ENCODE results near the gene TTYH1.
"Not testable (repeated sequence)": the region's sequence is repeated elsewhere in the genome, so short reads cannot be mapped to it uniquely, and the experiment has no call there.

Gene TTYH1

DNA sequence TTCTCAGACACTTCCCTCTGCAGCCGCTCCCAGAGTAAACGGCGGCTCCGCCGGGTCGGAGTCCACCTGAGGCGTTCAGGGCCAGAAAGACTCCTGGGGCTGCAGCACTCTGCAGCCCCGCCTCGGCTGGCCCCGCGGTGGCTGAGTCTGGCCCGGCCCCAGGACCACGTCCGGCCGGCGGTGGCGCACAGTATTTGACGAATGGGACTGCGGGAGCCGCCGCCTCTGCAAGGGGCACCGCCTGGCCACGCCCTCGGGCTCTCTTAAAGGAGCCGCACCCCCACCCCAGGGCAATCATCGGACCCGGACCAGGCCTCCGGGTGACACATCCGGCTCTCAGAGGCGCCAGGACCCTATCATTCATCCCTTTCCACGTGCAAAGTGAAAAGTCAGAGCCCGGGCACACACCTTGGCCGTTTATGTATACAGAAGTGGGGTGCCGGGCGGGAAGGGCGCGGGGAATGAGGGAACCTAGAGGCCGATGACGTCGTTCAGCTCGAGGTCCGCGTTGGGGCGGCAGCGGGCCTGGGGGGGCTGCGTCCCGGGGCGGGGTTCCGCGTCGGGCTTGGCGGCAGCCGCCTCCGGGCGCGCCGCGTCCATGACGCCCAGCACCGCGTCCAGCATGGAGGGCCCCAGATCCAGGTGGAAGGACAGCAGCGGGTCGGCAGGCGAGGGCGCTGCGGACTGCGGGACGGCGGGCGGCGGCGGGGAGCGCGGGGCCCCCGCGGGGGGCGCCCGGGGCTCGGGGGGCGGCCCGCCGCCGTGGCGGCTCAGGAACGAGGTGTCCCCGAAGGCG is 49.6 kb downstream of the TTYH1 start:
- no peak overlapping the region for H3K27ac Mint-ChIP-seq

DNA sequence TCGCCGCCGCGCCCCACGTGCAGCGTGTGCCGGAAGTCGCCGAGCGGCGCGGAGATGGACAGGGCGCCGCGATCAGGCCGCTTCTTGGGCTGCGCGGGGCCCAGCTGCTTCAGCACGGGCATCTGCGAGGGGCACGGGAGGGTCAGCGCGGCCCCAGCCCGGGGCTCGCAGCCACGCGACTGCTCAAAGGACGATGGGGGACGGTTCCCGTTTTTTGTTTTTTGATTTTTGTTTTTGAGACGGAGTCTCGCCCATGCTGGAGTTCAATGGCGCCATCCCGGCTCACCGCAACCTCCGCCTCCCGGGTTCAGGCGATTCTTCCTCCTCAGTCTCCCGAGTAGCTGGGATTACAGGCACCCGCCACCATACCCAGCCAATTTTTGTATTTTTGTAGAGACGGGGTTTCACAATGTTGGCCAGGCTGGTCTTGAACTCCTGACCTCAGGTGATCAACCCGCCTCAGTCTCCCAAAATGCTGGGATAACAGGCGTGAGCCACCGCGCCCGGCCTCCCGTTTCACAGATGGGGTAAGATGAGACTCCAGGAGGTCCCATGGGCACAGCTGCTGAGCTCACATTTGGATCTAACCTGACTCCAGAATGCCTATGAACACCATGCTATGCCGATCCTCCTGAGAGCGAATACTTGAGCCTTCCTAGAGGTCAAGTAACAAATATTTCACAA is 50.3 kb downstream of the TTYH1 start:
- Mint-ChIP-seq H3K4me1 (peaks cover 20% of the 10 kb centered on the region), H3K27ac (no peak overlapping the region), H3K9me3 (no peaks in the 10 kb centered on the region), H3K4me3 (peak overlapping the region; percentile 59), H3K27me3 (peaks cover 13% of the 10 kb centered on the region), H3K36me3 (no peaks in the 10 kb centered on the region)

More for the DNA sequence above, 49.6 kb downstream of the TTYH1 start:
- no peaks in the 10 kb centered on the region for H3K9me3 Mint-ChIP-seq
- peaks cover 14% of the 10 kb centered on the region for H3K4me1 Mint-ChIP-seq
- no peaks in the 10 kb centered on the region for H3K36me3 Mint-ChIP-seq
- H3K27me3 Mint-ChIP-seq = peaks cover 6% of the 10 kb centered on the region
- peak overlapping the region; percentile 83 for H3K4me3 Mint-ChIP-seq

DNA sequence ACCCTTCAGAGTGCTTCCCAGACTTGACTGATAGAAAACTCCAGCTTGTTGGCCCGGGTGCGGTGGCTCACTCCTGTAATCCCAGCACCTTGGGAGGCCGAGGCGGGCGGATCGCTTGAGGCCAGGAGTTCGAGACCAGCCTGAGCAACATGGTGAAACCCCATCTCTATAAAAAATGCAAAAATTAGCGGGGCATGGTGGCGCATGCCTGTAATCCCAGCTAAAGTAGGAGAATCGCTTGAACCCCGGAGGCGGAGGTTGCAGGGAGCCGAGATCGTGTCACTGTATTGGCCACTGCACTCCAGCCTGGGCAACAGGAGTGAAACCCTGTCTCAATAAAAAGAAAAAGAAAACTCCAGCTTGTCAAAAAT is 50.8 kb downstream of the TTYH1 start:
- H3K27ac Mint-ChIP-seq, H3K36me3 Mint-ChIP-seq, H3K9me3 Mint-ChIP-seq: not testable (repeated sequence)
- H3K27me3 Mint-ChIP-seq = peaks cover 17% of the 10 kb centered on the region
- peak overlapping the region; percentile 59 for H3K4me3 Mint-ChIP-seq
- H3K4me1 Mint-ChIP-seq = peaks cover 24% of the 10 kb centered on the region

GRCh38 chr19:54469496-54469934 is 54.3 kb downstream of the TTYH1 start:
- Mint-ChIP-seq H3K4me3 (no peak overlapping the region), H3K36me3 (no peaks in the 10 kb centered on the region), H3K4me1 (peaks cover 14% of the 10 kb centered on the region), H3K9me3 (no peaks in the 10 kb centered on the region), H3K27ac (no peak overlapping the region), H3K27me3 (peaks cover 25% of the 10 kb centered on the region)

- peaks cover 14% of the 10 kb centered on the region for H3K4me1 Mint-ChIP-seq
- H3K4me3 Mint-ChIP-seq = peak overlapping the region; percentile 2
- H3K9me3 Mint-ChIP-seq = no peaks in the 10 kb centered on the region
- H3K27me3 Mint-ChIP-seq = peaks cover 28% of the 10 kb centered on the region
- H3K36me3 Mint-ChIP-seq = no peaks in the 10 kb centered on the region
- H3K27ac Mint-ChIP-seq = peak overlapping the region; percentile 80
Observed at GRCh38 chr19:54470276-54470887, 55.1 kb downstream of the TTYH1 start.

- Mint-ChIP-seq H3K9me3 (no peaks in the 10 kb centered on the region), H3K27me3 (peaks cover 28% of the 10 kb centered on the region), H3K36me3 (no peaks in the 10 kb centered on the region), H3K27ac (no peak overlapping the region), H3K4me1 (peaks cover 14% of the 10 kb centered on the region), H3K4me3 (peak overlapping the region; percentile 2)
Observed at GRCh38 chr19:54470991-54471782, 55.9 kb downstream of the TTYH1 start.

DNA sequence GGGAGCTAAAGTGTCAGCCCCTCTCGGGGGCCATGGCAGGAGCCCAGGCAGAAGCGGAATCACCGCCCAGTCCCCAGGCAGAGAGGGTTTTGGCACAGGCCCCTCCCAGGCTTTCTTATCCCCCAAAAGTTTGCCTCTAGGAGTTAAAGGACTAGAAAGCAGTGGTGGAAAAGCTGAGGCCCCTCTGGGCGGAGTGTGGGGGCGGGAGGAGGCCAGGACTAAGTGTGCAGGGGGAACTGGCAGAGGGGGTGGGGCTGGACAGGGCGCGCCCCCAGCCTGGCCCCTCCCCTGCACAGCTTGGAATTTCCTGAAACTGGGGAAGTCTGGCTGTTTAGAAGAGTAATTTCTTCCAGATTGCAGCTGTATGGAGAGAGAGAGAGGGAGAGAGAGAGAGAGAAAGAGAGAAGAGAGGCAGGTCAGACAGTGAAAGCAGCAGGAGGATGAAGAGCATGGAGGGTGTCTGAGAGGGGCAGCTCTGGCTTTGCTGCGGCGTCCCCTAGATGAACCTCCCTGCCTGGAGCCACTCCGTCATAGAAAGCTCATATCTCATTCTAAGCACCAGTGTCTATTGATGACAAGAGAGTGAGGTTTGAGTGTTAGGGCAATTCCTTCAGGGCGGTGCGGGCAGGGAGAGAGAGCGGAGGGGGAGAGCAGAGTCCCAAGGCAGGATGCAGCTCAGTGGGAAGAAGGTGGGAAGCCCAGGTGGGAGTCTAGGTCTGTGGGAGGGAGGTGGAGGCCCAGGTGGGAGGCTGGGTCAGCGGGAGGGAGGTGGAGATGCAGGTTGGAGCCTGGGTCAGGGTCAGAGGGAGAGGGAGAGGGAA is 58.0 kb downstream of the TTYH1 start, which contains the start of gene CDC42EP5:
TSS of gene CDC42EP5 (minus strand) at position 226 of the 821 bp plus-strand sequence. CDS start 7,749 bp downstream, outside the sequence.
- Mint-ChIP-seq H3K9me3 (no peaks in the 10 kb centered on the region), H3K4me1 (peaks cover 14% of the 10 kb centered on the region), H3K4me3 (no peak within 1 kb of the TSS), H3K36me3 (no peaks in the 10 kb centered on the region), H3K27me3 (peaks cover 38% of the 10 kb centered on the region), H3K27ac (no peak within 1 kb of the TSS)

GRCh38 chr19:54473892-54474372 is 58.7 kb downstream of the TTYH1 start:
- no peaks in the 10 kb centered on the region for H3K9me3 Mint-ChIP-seq
- no peaks in the 10 kb centered on the region for H3K36me3 Mint-ChIP-seq
- no peak overlapping the region for H3K27ac Mint-ChIP-seq
- peaks cover 41% of the 10 kb centered on the region for H3K27me3 Mint-ChIP-seq
- peaks cover 14% of the 10 kb centered on the region for H3K4me1 Mint-ChIP-seq
- H3K4me3 Mint-ChIP-seq = no peak overlapping the region

GRCh38 chr19:54475706-54476105 is 60.4 kb downstream of the TTYH1 start:
- Mint-ChIP-seq H3K4me1 (peaks cover 6% of the 10 kb centered on the region), H3K9me3 (no peaks in the 10 kb centered on the region), H3K27me3 (peaks cover 31% of the 10 kb centered on the region), H3K27ac (no peak overlapping the region), H3K36me3 (no peaks in the 10 kb centered on the region), H3K4me3 (no peak overlapping the region)

- Mint-ChIP-seq H3K9me3 (no peaks in the 10 kb centered on the region), H3K27me3 (peaks cover 33% of the 10 kb centered on the region), H3K27ac (peak overlapping the region; percentile 76), H3K36me3 (no peaks in the 10 kb centered on the region), H3K4me1 (peaks cover 13% of the 10 kb centered on the region), H3K4me3 (no peak overlapping the region)
Observed at GRCh38 chr19:54477650-54478049, 62.4 kb downstream of the TTYH1 start.

GRCh38 chr19:54478677-54479266 is 63.5 kb downstream of the TTYH1 start:
- H3K36me3 Mint-ChIP-seq = no peaks in the 10 kb centered on the region
- no peaks in the 10 kb centered on the region for H3K9me3 Mint-ChIP-seq
- H3K4me1 Mint-ChIP-seq = peaks cover 12% of the 10 kb centered on the region
- H3K27ac Mint-ChIP-seq = no peak overlapping the region
- peaks cover 29% of the 10 kb centered on the region for H3K27me3 Mint-ChIP-seq
- no peak overlapping the region for H3K4me3 Mint-ChIP-seq

DNA sequence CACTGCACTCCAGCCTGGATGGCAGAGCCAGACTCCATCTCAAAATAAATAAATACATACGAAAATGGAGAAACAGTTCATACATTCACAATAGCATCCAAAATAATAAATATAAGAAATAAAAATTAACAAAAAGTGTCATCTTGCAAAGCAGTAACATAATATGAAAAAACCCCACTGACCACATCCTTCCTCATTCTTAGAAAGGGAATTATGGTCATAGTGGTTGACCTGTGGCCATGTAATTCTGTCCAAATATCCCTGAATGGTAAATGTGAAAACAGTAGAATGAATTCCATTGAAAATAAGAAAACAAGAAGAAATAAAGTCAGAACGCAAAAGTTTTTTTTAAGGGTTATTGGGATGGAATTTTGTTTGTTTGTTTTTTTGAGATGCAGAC is 64.8 kb downstream of the TTYH1 start:
- no peaks in the 10 kb centered on the region for H3K36me3 Mint-ChIP-seq
- no peak overlapping the region for H3K27ac Mint-ChIP-seq
- H3K4me3 Mint-ChIP-seq = no peak overlapping the region
- H3K27me3 Mint-ChIP-seq = peaks cover 29% of the 10 kb centered on the region
- no peaks in the 10 kb centered on the region for H3K9me3 Mint-ChIP-seq
- peaks cover 12% of the 10 kb centered on the region for H3K4me1 Mint-ChIP-seq

DNA sequence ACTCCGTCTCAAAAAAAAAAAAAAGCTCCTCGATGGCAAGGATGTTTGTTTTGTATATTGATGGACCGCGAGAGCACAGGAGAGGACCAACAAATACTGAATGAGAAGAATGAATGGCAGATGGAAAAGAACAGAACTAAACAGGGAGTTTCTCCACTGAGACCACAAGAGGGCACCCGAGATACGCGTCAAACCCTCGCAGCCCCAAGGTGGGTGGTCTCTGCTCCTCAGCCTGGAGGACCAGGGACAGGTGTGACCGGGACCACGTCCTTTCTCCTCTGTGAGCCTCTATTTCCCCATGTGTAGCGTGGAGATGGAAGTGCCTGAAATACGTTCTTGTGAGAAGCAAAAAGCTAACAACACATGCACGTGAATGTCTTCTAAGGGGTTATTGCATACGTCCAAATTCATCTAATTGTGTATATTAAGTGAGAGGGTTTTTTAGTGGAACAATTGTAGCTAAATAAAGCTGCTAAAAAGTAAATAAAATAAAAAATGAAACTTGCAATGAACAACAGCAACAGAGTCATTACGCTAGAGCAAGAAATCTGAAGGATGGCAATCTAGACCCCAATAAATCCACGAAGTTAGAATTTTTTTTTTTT is 66.2 kb downstream of the TTYH1 start:
- Mint-ChIP-seq H3K4me1 (peaks cover 12% of the 10 kb centered on the region), H3K9me3 (no peaks in the 10 kb centered on the region), H3K27me3 (peaks cover 28% of the 10 kb centered on the region), H3K27ac (peak overlapping the region; percentile 43), H3K36me3 (no peaks in the 10 kb centered on the region), H3K4me3 (no peak overlapping the region)

DNA sequence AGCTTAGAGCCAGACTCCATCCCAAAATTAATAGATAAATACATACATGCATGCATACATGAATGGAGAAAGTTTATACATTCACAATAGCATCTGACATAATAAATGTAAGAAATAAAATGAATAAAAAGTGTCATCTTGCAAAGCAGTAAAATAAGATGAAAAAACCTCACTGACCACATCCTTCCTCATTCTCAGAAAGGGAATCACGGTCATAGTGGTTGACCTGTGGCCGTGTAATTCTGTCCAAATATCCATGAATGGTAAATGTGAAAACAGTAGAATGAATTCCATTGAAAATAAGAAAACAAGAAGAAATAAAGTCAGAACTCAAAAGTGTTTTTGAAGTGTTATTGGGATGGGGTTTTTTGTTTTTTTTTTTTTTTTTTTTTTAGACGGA is 67.6 kb downstream of the TTYH1 start:
- H3K27me3 Mint-ChIP-seq = peaks cover 22% of the 10 kb centered on the region
- H3K9me3 Mint-ChIP-seq = no peaks in the 10 kb centered on the region

More for the DNA sequence above, 67.6 kb downstream of the TTYH1 start:
- Mint-ChIP-seq H3K27ac (no peak overlapping the region), H3K4me1 (peaks cover 12% of the 10 kb centered on the region), H3K36me3 (no peaks in the 10 kb centered on the region), H3K4me3 (no peak overlapping the region)

Measured in activated naive CD4-positive, alpha-beta T cell treated with anti-CD3 and anti-CD28 coated beads, Interleukin-2, amount 50 U/mL, for 24 hours (primary cell).